Astrocyte (in vitro differentiated cells and primary cell): Measurements from ENCODE around the gene ATP8A1. TPM values are rescaled to one million over a fixed set of nuclear protein-coding genes. Genes with fewer than 3 reads are reported as not detected.

Experiments
- DNase-seq: peaks from one replicate; pipeline ENCODE4 v3.0.0-alpha.2; 2010; ENCODE audit warnings: low read depth
- FAIRE-seq: peaks from 2 replicates; lab custom pipeline; 2011; peaks lifted over from hg19 to GRCh38; lab: Jason Lieb, UNC
- H2AFZ ChIP-seq: 2 replicates; pipeline ENCODE4 v1.6.0; 2012; ENCODE audit warnings: low read depth, low read length, inconsistent platforms
- H3K27ac ChIP-seq: 2 replicates; pipeline ENCODE4 v1.5.1; 2011; ENCODE audit warnings: low read depth, low read length, inconsistent platforms
- H3K27me3 ChIP-seq: 2 replicates; pipeline ENCODE4 v1.6.0; 2011; ENCODE audit warnings: low read length, inconsistent platforms; ENCODE audit not compliant: insufficient read depth
- H3K36me3 ChIP-seq: 2 replicates; pipeline ENCODE4 v1.5.1; 2011; ENCODE audit warnings: low read length, inconsistent platforms; ENCODE audit not compliant: insufficient read depth
- H3K4me1 ChIP-seq: 2 replicates; pipeline ENCODE4 v1.5.1; 2011; ENCODE audit warnings: low read length, inconsistent platforms; ENCODE audit not compliant: insufficient read depth
- H3K4me2 ChIP-seq: 2 replicates; pipeline ENCODE4 v1.6.0; 2012; ENCODE audit warnings: low read length, inconsistent platforms
- H3K4me3 ChIP-seq: 2 replicates; pipeline ENCODE4 v1.5.1; 2011; ENCODE audit warnings: low read depth, mild to moderate bottlenecking, low read length, inconsistent platforms; ENCODE audit not compliant: insufficient read depth
- H3K79me2 ChIP-seq: 2 replicates; pipeline ENCODE4 v1.6.0; 2012; ENCODE audit warnings: mild to moderate bottlenecking, low read length, inconsistent platforms; ENCODE audit not compliant: insufficient read depth
- H3K9ac ChIP-seq: 2 replicates; pipeline ENCODE4 v1.6.0; 2012; ENCODE audit warnings: mild to moderate bottlenecking, low read length, inconsistent platforms
- H3K9me3 ChIP-seq: 2 replicates; pipeline ENCODE4 v1.5.1; 2012; ENCODE audit warnings: low read depth, mild to moderate bottlenecking, low read length, inconsistent platforms; ENCODE audit not compliant: insufficient read depth
- H4K20me1 ChIP-seq: 2 replicates; pipeline ENCODE4 v1.6.0; 2012; ENCODE audit warnings: low read length, inconsistent platforms; ENCODE audit not compliant: insufficient read depth
- H3K27ac Mint-ChIP-seq: one replicate; pipeline ENCODE4 v1.8.0; 2021; ENCODE audit warnings: mild to moderate bottlenecking, mixed read lengths; ENCODE audit not compliant: unreplicated experiment
- H3K27me3 Mint-ChIP-seq: one replicate; pipeline ENCODE4 v1.8.0; 2021; ENCODE audit warnings: low read depth, mixed read lengths; ENCODE audit not compliant: unreplicated experiment
- H3K36me3 Mint-ChIP-seq: one replicate; pipeline ENCODE4 v1.8.0; 2021; ENCODE audit warnings: low read depth, mixed read lengths; ENCODE audit not compliant: unreplicated experiment
- H3K4me1 Mint-ChIP-seq: one replicate; pipeline ENCODE4 v1.8.0; 2021; ENCODE audit warnings: low read depth, mixed read lengths; ENCODE audit not compliant: unreplicated experiment
- H3K4me3 Mint-ChIP-seq: one replicate; pipeline ENCODE4 v1.8.0; 2021; ENCODE audit warnings: mild to moderate bottlenecking, moderate library complexity, mixed read lengths; ENCODE audit not compliant: unreplicated experiment
- H3K9me3 Mint-ChIP-seq: one replicate; pipeline ENCODE4 v1.8.0; 2021; ENCODE audit warnings: mild to moderate bottlenecking, mixed read lengths; ENCODE audit not compliant: unreplicated experiment
- CTCF ChIP-seq: IDR thresholded peaks from 2 replicates; pipeline ENCODE4 v1.5.1; 2011; ENCODE audit warnings: low read depth, mild to moderate bottlenecking, inconsistent platforms, low read length, moderate library complexity; ENCODE audit not compliant: insufficient read depth
- EZH2 ChIP-seq: IDR thresholded peaks from 2 replicates; pipeline ENCODE4 v1.6.1; 2012; ENCODE audit warnings: mild to moderate bottlenecking, low read length, inconsistent platforms; ENCODE audit not compliant: insufficient read depth
- total RNA-seq: library from RNA; stranded (reverse); gene quantifications from 2 replicates; pipeline ENCODE4 v1.2.1, GENCODE V29; 2021

ATP8A1 gene
- total RNA-seq, 1 donor from 2014 or later = 2.9 TPM

- Mint-ChIP-seq H3K4me3 (no peak overlapping the region), H3K4me1 (no peaks in the 10 kb centered on the region), H3K9me3 (no peaks in the 10 kb centered on the region), H3K27me3 (no peaks in the 10 kb centered on the region), H3K27ac (no peak overlapping the region), H3K36me3 (no peaks in the 10 kb centered on the region)
- Histone ChIP-seq H3K79me2 (no peaks in the 10 kb centered on the region), H3K4me3 (no peak overlapping the region), H3K4me1 (no peaks in the 10 kb centered on the region), H3K9ac (no peak overlapping the region), H3K9me3 (no peaks in the 10 kb centered on the region), H3K4me2 (no peak overlapping the region), H3K27ac (no peak overlapping the region), H3K36me3 (no peaks in the 10 kb centered on the region), H2AFZ (no peak overlapping the region), H4K20me1 (no peaks in the 10 kb centered on the region), H3K27me3 (no peaks in the 10 kb centered on the region)
- TF ChIP-seq EZH2 (no peak), CTCF (no peak)
- DNase-seq = no peak
- no peak for FAIRE-seq
These were observed 51.6 kb downstream of the ATP8A1 start for GRCh38 chr4:42605264-42605663.

- Histone ChIP-seq H3K27ac (no peak overlapping the region), H3K27me3 (no peaks in the 10 kb centered on the region), H3K4me2 (no peak overlapping the region), H3K4me3 (no peak overlapping the region), H3K9ac (no peak overlapping the region), H3K79me2 (no peaks in the 10 kb centered on the region), H3K36me3 (no peaks in the 10 kb centered on the region), H3K9me3 (no peaks in the 10 kb centered on the region), H2AFZ (no peak overlapping the region), H4K20me1 (no peaks in the 10 kb centered on the region), H3K4me1 (no peaks in the 10 kb centered on the region)
- no peaks in the 10 kb centered on the region for H3K27me3 Mint-ChIP-seq
- FAIRE-seq = no peak
- H3K4me3 Mint-ChIP-seq = no peak overlapping the region
- no peaks in the 10 kb centered on the region for H3K36me3 Mint-ChIP-seq
- DNase-seq = no peak
- TF ChIP-seq CTCF (no peak), EZH2 (no peak)
- H3K4me1 Mint-ChIP-seq = no peaks in the 10 kb centered on the region
- no peak overlapping the region for H3K27ac Mint-ChIP-seq
- no peaks in the 10 kb centered on the region for H3K9me3 Mint-ChIP-seq
These were observed 53.0 kb downstream of the ATP8A1 start for GRCh38 chr4:42603862-42604261.

GRCh38 chr4:42600578-42600977 is 56.3 kb downstream of the ATP8A1 start:
- no peaks in the 10 kb centered on the region for H3K27me3 Mint-ChIP-seq
- Histone ChIP-seq H4K20me1 (no peaks in the 10 kb centered on the region), H3K9me3 (no peaks in the 10 kb centered on the region), H3K27ac (no peak overlapping the region), H3K4me3 (no peak overlapping the region), H2AFZ (no peak overlapping the region), H3K4me2 (no peak overlapping the region), H3K36me3 (no peaks in the 10 kb centered on the region), H3K27me3 (no peaks in the 10 kb centered on the region), H3K4me1 (no peaks in the 10 kb centered on the region), H3K9ac (no peak overlapping the region), H3K79me2 (no peaks in the 10 kb centered on the region)
- H3K9me3 Mint-ChIP-seq = no peaks in the 10 kb centered on the region
- H3K4me1 Mint-ChIP-seq = no peaks in the 10 kb centered on the region
- no peaks in the 10 kb centered on the region for H3K36me3 Mint-ChIP-seq
- FAIRE-seq = no peak
- no peak overlapping the region for H3K4me3 Mint-ChIP-seq
- TF ChIP-seq CTCF = no peak
- TF ChIP-seq EZH2 = no peak
- no peak for DNase-seq
- no peak overlapping the region for H3K27ac Mint-ChIP-seq
